DMS153 treated with DMSO at 0.1 percent for 48 hours (cell line): ENCODE measurements around the gene RAPSN.

ENCODE experiments used
- DNase-seq: peaks from one replicate; lab custom pipeline; 2025; ENCODE audit not compliant: unreplicated experiment; lab: John Stamatoyannopoulos, UW

RAPSN gene

GRCh38 chr11:47448566-47449427 is at the start of gene RAPSN:
RAPSN (minus strand) TSS chr11:47449136; CDS start chr11:47448964, 172 bp downstream.
- no peak for DNase-seq

- no peak for DNase-seq
Measured at GRCh38 chr11:47498149-47498548, 49.2 kb upstream of the RAPSN start.

- DNase-seq, result no peak
Measured at GRCh38 chr11:47496808-47497207, 47.9 kb upstream of the RAPSN start.

GRCh38 chr11:47495856-47496217 is 46.9 kb upstream of the RAPSN start:
- DNase-seq, result no peak

GRCh38 chr11:47495011-47495855 is 46.3 kb upstream of the RAPSN start:
- no peak for DNase-seq

- DNase-seq, result no peak
Measured at GRCh38 chr11:47489395-47489755, 40.4 kb upstream of the RAPSN start.

- no peak for DNase-seq
Measured at GRCh38 chr11:47488674-47489394, 39.9 kb upstream of the RAPSN start.

GRCh38 chr11:47488111-47488510 is 39.2 kb upstream of the RAPSN start:
- no peak for DNase-seq

GRCh38 chr11:47487421-47487820 is 38.5 kb upstream of the RAPSN start:
- no peak for DNase-seq

- DNase-seq, result no peak
Measured at GRCh38 chr11:47485107-47485506, 36.2 kb upstream of the RAPSN start.

- DNase-seq, result no peak
Measured at GRCh38 chr11:47483457-47483856, 34.5 kb upstream of the RAPSN start.

- no peak for DNase-seq
Measured at GRCh38 chr11:47480762-47481161, 31.8 kb upstream of the RAPSN start.

GRCh38 chr11:47478651-47479329 is 29.9 kb upstream of the RAPSN start:
- no peak for DNase-seq

- no peak for DNase-seq
Measured at GRCh38 chr11:47477753-47478152, 28.8 kb upstream of the RAPSN start.

GRCh38 chr11:47477323-47477722 is 28.4 kb upstream of the RAPSN start:
- DNase-seq, result no peak

GRCh38 chr11:47470671-47471070 is 21.7 kb upstream of the RAPSN start:
- DNase-seq, result no peak

- DNase-seq, result no peak
Measured at GRCh38 chr11:47469361-47470179, 20.6 kb upstream of the RAPSN start.

GRCh38 chr11:47468598-47469214 is 19.8 kb upstream of the RAPSN start:
- DNase-seq, result no peak

GRCh38 chr11:47467357-47467756 is 18.4 kb upstream of the RAPSN start:
- DNase-seq, result peak; percentile 89
